Measurements from ENCODE around the gene HNRNPUL2. TPM values are rescaled to one million over a fixed set of nuclear protein-coding genes. Genes with fewer than 3 reads are reported as not detected.

Gene HNRNPUL2
- total and polyA plus RNA-seq, 9 of the 15 experiments (the other 6 are each of a cell fraction or from before 2014, with no cell fraction given): 0.89 to 44.3 (median 15.2) TPM

- peak in 1 of 2 experiments; percentile 81; a peak in 1 of 3 replicates for TF ChIP-seq CBX3 (IDR thresholded peaks at IDR 0.05; ENCODE audit: borderline replicate concordance in 1 of 2, low read length in 2 of 2)
- peak; percentile 80; the same call in 1 of the 2 replicates for TF ChIP-seq PML (IDR thresholded peaks at IDR 0.05; ENCODE audit: low read length)
- no peak for TF ChIP-seq NR2C2 (CRISPR knock-in tag; IDR thresholded peaks at IDR 0.05)
- TF ChIP-seq NR2C2 (tag; IDR thresholded peaks at IDR 0.05): no peak
- peak; percentile 61; the same call in 1 of the 2 replicates for TF ChIP-seq HDAC8 (tag; IDR thresholded peaks at IDR 0.05)
- TF ChIP-seq SLC30A9 (CRISPR knock-in tag; IDR thresholded peaks at IDR 0.05): no peak
- TF ChIP-seq MTA1 (IDR thresholded peaks at IDR 0.05; ENCODE audit: borderline replicate concordance): no peak
- no peak for TF ChIP-seq RBM17 (IDR thresholded peaks at IDR 0.05; ENCODE audit: borderline replicate concordance, low read depth, low read length)
- 0 out of 2 replicates have a peak, but pooled peaks have one; percentile 28 for TF ChIP-seq C11orf30 (IDR thresholded peaks at IDR 0.05; ENCODE audit: low read depth)
- peak; percentile 9 to 91; a peak in 1 of 4 replicates for TF ChIP-seq TEAD1 (CRISPR knock-in tag; IDR thresholded peaks at IDR 0.05)
- TF ChIP-seq HMG20A (CRISPR knock-in tag; conservative IDR thresholded peaks at IDR 0.05): no peak
- TF ChIP-seq ATF1 (CRISPR knock-in tag; IDR thresholded peaks at IDR 0.05): no peak
- peak; percentile 72 for TF ChIP-seq ATF1 (tag; IDR thresholded peaks at IDR 0.05)
- TF ChIP-seq POLR2B (IDR thresholded peaks at IDR 0.05; ENCODE audit: low read depth, partially characterized antibody): peak; percentile 89
- TF ChIP-seq PHF20 (IDR thresholded peaks at IDR 0.05; ENCODE audit: partially characterized antibody): peak; percentile 10
- no peak for TF ChIP-seq ZNF12 (CRISPR knock-in tag; IDR thresholded peaks at IDR 0.05)
- TF ChIP-seq PTRF (tag; IDR thresholded peaks at IDR 0.05): no peak
- 0 out of 2 replicates have a peak, but pooled peaks have one; percentile 16 for TF ChIP-seq ATF4 (CRISPR knock-in tag; IDR thresholded peaks at IDR 0.05)
- 0 out of 2 replicates have a peak, but pooled peaks have one; percentile 48 for TF ChIP-seq TAF7 (tag; IDR thresholded peaks at IDR 0.05)
- no peak for TF ChIP-seq SRSF1 (IDR thresholded peaks at IDR 0.05; ENCODE audit: low read depth, low read length)
- TF ChIP-seq ZNF511 (CRISPR knock-in tag; IDR thresholded peaks at IDR 0.05): peak; percentile 83; the same call in 1 of the 2 replicates
- TF ChIP-seq CC2D1A (IDR thresholded peaks at IDR 0.05): no peak
- TF ChIP-seq RNF2 (IDR thresholded peaks at IDR 0.05): peak; percentile 93
- peak; percentile 58; the same call in 1 of the 2 replicates for TF ChIP-seq CREB1 (IDR thresholded peaks at IDR 0.05)
- TF ChIP-seq CREB1 (CRISPR knock-in tag; IDR thresholded peaks at IDR 0.05): 0 out of 2 replicates have a peak, but pooled peaks have one; percentile 48
- TF ChIP-seq ZNF277 (CRISPR knock-in tag; IDR thresholded peaks at IDR 0.05; ENCODE audit: borderline replicate concordance): no peak
- no peak; the same call in 1 of the 2 replicates for TF ChIP-seq ZBTB26 (CRISPR knock-in tag; IDR thresholded peaks at IDR 0.05)
Observed at GRCh38 chr11:62727165-62727871, at the start of gene HNRNPUL2 (continued).
